Measurements from ENCODE around the gene PACS2.
"Not testable (repeated sequence)": the region's sequence is repeated elsewhere in the genome, so short reads cannot be mapped to it uniquely, and the experiment has no call there.

PACS2 gene

DNA sequence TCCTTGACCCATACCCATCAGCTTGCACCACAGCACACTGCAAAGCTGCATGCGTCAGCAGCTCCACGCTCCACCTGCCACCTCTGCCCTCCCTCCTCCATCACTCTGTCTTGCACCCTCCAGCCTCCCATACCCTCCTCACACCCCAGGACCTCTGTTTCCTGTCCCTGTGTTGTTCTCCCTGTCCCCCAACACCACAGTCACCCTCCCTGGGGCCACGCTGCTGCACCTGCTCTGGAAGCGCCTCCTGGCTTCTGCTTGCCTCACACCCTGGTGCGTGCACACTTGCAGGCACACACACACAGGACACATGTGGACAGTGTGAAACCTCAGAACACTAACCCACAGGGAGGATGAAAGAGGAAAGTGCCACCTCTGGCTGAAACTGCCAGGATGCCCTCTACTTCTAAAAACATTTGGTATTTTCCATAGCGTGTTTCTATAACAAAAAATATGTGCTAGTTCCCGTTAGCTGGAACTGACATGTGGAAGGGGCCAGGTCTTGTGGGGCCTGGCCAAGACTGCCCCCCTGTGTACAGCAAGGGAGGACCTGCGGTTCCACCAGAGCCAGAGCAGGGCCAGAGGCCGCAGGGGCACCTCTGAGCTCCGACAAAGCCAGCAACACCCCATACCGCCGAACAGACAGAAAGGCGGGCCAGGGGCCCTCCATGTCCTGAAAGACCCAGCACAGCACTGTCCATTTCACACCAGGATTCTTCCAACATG lies 23.8 kb upstream of the PACS2 start:
- no peak for DNase-seq

DNA sequence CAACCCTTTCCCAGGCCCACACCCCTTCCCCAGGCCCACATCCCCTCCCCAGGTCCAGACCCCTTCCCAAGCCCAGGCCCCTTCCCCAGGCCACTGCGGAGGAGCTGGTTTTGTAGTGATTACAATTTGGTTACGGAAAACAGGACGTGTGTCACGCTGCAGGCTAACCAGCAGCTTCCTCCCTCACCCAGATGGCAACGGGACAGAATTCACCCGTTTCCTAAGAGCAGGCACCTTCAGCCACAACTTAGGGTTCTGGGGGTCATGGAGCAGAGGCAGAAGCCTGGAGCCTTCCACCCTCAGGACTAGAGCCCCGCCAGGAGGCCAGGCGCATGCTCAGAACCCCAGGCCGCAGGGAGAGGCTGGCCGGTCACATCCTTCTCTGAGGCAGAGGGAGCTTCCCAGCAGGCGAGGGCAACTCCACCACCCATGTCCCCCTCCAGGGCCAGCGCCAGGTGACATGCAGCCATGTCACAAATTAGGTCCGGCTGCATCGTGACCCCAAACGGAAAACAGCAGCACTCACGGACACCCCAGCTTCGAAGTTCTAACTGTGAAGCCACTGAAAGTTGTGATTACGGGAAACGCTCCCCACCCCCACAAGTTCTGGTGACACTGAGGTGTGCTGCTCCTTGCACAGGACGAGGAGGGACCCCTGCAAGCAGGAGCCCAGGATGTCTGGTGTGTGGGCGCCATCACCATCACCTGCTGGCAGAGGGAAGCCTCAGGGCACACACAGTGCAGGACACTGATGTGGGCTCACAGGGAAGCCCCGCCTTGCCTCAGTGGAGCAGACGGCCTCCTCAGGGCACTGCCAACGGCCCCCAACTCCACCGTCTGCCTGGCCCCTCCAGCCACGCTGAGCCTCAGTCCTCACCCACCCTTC lies 21.5 kb upstream of the PACS2 start:
- DNase-seq = peak; percentile 25 to 43

DNA sequence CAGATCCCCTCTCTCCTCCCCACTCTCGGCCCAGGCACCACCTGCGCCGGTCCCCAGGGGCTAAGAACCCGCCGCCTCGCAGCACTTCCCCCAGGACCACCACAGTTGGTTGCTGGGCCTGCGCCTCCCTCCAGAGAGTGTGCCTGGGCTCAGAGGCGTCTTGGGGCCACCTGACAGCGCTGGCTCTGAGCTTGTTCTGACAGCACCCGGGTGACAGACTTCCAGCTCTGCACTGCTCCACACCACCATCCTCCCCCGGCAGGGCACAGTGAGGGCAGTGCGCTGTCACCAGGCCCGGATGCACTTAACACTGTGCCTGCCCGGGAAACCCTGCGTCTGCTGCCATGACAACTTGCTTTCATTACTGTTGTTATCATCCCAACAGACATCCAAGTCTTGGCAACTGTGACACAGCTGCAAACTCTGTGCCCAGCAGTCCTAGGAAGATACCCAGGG lies 20.4 kb upstream of the PACS2 start:
- DNase-seq = peak; percentile 35 to 52

DNA sequence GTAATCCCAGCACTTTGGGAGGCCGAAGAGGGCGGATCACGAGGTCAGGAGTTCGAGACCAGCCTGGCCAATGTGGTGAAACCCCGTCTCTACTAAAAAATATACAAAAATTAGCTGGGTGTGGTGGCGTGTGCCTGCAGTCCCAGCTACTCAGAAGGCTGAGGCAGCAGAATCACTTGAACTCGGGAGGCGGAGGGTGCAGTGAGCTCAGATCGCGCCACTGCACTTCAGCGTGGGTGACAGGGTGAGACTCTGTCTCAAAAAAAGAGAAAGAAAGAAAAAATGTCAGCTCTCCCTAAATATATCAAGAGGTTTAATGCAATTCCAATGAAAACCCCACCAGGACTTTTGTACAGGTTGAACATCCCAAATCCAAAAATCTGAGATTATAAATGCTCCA lies 17.2 kb upstream of the PACS2 start:
- DNase-seq = not testable (repeated sequence)

DNA sequence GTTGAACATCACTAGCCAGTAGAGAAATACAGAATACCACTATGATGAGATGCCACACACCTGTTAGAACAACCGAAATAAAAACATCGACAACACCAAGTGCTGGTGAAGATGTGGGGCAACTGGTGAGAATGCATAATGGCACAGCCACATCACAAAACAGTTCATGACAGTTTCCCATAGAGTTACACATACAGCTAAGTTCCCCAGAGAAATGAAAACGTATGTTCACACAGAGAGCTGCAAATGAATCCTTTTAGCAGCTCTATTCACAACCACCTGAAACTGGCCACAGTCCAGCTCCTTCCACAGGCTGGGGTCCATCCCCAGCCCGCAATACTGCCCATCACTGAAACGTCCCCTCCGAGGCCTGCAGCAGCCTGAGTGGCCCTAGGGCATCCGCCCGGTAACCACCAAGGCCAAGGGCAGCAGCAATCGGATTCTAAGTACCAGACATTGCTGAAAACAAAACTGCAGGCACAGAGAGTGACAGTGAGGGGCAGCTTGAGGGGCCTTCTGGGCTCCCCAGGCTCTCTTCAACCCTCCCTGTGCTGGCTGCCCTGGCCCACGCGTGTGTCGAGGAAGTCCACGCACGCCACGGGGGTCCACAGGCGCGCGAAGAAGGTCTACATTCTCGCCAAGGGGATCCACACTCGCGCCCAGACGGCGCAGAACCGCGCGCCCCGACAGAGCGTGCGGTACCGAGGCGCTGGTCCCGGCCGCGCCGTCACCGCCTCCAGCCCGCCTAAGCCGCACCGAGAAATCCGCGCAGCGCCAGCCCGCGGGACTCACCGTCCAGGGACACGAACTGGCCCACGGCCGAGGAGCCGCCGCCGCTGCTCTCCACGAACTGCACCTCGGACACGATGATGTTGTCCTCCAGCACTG lies 14.7 kb upstream of the PACS2 start:
- DNase-seq = peak; percentile 22 to 29

DNA sequence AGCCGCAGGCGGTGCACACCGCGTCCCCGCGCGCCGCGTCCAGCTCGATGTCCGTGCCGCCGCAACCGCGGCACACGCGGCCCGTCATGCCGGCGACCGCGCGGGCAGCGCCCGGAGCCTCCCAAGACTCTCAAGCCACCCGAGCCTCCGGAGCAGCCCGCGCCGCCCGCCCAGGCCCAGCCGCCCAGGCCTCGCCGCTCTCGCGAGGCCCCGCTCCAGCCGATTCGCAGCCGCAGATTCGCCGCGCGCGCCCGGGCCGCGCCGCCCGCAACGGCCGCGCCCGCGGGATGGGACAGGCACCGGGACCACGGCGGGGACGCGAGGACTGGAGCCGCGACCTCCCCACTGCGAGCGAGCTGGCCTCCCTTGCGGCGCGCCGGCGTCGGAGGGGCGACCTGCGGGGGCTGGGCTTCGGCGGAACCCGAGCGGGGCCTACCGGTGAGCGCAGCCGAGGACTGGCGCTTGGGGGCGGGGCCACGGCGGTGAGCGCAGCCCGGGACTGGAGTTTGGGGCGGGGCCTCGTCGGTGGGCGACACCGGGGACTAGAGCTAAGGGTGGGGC lies 13.9 kb upstream of the PACS2 start, which contains the start of gene BRF1:
Gene BRF1, minus strand, starts transcription at position 460 of the 561 bp plus-strand sequence. Its CDS starts 372 bp downstream, at position 88.
- DNase-seq = peak; percentile 94 to 98

DNA sequence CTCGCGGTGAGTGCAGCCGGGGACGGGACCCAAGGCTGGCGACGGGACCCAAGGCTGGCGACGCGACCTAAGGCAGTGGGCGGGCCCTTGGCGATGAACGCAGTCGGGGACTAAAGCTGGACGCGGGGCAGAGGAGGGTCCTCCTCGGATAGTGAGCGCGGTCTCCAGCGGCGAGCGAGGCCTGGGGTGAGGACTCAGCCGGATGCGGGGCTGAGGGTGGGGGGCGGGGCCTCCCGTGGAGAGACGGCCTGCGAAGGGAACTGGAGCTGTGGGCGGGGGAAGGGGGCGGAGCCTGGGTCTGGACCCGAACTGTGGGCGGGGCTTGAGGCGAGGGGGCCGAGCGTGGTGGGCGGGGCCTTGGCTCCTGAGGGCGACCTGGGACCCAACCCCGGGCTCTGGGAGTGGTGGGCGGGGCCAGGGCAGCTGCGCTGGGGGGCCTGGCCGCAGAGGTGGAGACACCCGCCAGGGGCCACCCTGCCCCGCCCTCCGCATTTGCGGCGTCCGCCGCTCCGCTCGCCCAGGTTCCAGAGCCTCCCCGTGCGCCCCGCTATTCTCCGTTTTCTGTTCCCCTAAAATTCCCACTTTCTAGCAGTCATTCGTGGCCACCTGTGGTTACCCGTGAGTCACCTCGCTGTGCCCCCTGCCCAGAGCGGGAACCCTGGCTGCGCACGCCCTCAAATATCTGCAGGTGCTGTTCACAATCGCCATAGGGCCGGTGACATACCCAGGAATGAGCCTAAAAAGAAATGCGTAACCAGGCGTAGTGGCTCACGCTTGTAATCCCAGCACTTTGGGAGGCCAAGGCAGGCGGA lies 13.2 kb upstream of the PACS2 start:
- peak; percentile 100 for DNase-seq

DNA sequence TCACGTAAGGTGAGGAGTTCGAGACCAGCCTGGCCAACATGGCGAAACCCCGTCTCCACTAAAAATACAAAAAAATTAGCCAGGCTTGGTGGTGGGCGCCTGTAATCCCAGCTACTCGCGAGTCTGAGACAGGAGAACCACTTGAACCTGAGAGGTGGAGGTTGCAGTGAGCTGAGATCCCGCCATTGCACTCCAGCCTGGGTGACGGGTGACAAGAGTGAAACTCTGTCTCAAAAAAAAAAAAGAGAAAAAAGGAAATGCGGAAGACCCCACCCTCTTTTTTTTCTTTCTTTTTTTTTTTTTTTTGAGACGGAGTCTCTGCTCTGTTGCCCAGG lies 12.7 kb upstream of the PACS2 start:
- DNase-seq = not testable (repeated sequence)

DNA sequence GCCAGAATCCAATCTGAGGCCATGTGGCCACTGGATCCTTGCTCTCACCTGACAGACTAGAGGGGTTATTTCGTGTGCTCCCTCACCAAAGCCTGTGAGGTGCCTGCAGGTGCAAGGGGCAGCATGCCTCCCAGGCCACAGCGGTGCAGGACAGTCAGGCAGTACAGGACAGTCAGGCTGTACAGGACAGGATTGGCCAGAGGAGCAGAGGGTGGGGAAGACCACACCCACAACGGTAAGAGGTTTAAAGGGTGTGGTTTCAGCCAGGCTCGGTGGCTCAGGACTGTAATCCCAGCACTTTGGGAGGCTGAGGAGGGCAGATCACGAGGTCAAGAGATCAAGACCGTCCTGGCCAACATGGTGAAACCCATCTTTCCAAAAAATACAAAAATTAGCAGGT lies 10.6 kb upstream of the PACS2 start:
- no peak for DNase-seq

DNA sequence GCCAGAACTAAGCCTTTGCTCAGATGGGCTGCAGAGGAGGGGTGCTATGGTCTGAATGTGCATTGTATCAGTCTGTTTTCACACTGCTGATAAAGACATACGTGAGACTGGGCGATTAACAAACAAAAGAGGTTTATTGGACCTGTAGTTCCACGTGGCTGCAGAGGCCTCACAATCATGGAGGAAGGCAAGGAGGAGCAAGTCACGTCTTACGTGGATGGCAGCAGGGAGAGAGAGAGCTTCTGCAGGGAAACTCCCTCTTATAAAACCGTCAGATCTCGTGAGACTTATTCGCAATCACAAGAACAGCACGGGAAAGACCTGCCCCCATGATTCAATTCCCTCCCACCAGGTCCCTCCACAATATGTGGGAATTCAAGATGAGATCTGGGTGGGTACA lies 10.0 kb upstream of the PACS2 start:
- no peak for DNase-seq

DNA sequence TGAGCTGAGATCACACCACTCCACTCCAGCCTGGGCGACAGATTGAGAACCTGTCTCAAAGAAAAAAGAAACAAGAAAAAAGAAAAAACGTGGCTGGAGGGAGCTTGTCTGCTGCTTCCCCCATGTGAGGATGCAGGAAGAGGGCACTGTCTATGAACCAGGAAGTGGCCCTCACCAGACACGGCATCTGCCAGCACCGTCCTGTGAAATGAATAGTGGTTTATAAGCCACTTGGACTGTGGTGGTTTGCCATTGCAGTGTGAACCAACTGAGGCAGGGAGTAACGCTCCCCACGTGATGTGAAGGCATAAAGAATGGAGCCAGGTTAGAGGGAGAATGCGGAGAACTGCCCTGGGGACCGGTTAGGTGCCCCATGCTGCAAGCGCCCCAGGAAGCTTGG lies 9.2 kb upstream of the PACS2 start:
- no peak for DNase-seq

DNA sequence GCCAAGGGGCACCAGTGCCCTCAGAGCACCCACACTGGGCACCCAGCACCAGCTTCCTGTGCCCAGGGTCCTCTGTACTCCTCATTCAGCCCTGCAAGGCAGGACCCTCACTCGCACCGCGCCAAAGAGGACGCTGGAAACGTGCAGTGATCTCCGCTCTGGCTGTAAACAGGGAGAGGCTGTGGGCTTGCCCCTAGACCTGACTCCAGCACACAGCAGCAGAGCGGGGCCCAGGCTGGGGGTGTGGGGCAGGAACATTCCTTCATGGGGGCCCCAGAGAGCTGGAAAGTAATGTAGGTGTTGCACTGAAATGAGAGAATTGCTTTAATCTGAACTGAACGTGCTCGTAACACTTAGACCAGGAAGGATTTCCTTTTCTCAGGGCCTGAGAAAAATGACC lies 8.8 kb upstream of the PACS2 start:
- DNase-seq = no peak

DNA sequence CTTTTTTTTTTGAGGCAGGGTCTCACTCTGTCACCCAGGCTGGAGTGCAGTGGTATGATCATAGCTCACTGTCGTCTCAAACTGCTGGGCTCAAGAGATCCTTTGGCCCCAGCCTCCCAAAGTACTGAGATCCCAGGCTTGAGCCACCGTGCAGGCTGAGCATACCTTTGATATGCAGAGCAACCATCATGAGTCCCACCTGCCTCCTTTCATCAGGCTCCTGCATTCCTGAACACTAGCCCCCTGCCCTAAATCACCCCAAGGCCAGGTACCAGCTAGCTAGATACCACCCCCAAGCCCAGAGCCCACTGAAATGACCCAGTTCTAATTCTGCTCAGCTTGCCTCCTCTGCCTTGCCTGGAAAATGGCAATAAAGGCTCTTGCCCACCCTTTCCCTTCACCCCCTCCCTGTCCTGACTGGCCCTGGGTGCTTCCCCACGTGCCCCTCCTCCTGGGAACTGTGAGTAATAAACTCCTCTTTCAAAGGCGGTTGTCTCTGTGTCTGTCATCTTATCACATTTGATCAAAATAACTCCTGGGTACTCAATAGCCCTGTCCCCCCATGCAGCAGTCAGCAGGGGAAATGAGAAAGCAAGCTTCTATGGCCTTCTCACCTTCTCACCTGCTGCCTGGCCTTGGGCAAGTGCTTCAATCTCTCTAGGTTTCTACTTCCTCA lies 7.4 kb upstream of the PACS2 start:
- DNase-seq = no peak

DNA sequence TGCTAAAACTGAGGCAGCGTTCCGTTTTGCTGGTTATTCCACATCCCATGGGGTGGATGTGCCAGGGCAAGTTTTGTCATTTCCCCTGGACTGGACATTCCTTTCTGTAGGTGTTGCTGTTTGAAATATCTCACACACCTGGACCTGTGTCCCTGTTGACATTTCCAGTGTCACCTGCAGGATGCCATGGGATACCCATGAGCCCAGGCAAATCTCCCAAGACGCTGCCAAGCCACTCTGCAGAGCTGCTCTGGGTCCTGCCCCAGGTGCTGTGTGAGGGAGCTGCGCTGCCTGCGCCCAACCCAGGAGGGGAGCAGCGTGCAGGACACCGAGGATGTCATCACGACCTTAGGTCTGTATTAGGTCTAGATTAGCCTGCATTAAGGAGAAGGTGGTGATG lies 5.2 kb upstream of the PACS2 start:
- no peak for DNase-seq

DNA sequence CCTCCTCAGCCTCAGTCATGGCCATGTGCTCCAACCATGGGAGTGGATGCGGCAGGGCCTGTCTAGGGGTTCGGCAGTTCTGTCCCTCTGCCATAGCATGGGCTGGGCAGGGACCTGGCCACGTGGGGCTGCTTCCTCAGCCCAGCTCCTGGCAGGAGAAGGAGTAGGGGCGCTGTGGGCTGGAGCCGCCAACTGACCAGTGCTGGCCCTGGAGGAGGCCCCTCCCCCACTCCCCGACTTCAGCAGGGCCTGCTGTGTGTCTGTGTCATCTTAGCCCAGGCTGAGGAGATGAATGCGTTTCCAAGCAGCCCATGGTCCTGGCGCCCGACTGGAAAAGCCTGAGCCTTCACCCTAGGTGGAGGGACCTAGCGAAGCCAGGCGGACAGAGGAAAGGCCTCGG lies 2.7 kb upstream of the PACS2 start:
- no peak for DNase-seq

DNA sequence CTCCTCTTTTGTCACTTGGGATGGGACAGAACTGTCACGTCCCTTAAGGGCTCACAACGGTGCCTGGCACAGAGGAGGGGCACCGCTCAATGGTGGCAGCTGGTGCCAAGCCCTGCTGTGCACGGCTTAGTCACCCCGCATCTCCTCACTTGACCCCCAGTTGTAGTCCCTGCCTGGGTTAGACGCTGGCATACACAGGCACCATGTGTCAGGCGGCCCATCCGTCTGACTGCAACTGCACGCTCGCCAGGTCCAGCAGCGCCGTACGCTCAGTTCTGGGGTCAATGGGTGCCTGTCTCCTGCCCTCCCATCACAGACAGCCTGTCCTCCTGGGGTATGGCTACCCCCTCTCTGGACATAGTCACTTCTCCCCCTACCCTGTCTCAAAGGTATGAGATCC lies 1.6 kb upstream of the PACS2 start:
- DNase-seq = no peak

DNA sequence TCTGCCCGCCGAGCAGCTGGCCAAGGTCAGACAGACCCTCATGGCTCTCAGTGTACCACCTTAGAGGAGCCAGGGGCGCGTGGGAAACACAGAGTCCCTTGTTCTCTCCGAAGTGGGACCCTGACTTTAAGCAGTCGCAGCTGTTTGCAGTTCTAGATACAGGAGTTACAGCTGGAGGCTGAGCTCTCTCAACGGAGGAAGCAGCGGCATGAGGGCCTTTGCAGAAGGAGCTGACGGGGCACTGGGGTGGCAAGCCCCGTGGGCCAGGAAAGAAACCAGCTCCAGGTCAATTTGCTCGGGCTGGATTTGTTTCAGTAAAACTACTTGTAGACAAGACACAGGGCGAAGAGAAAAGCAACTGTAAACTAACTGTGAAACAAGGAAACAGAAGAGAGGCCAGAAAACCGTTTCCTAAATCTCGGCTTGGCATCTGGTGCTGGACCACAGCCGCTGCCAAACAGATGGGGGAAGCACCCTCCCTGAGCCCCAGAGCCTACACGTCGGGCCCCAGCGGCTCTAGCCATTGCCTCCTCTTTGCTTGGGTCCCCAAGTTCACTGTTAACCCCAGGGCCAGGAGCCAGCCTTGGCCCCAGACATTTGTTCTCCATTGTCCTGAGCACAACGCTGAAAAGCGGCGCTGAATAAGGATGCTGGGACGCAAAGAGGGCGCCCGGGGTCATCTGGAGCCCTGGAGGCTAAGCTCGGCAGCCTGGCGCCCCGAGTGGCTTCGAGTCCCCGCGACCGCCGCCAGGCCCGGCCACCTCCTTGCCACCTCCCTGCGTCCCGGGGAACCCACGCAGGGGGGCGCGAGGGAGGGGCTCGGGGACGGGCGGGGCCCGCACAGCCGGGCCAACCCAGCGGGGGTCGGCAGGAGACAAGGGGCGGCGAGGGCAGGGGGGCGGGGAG lies 914 bp upstream of the PACS2 start:
- DNase-seq = no peak

DNA sequence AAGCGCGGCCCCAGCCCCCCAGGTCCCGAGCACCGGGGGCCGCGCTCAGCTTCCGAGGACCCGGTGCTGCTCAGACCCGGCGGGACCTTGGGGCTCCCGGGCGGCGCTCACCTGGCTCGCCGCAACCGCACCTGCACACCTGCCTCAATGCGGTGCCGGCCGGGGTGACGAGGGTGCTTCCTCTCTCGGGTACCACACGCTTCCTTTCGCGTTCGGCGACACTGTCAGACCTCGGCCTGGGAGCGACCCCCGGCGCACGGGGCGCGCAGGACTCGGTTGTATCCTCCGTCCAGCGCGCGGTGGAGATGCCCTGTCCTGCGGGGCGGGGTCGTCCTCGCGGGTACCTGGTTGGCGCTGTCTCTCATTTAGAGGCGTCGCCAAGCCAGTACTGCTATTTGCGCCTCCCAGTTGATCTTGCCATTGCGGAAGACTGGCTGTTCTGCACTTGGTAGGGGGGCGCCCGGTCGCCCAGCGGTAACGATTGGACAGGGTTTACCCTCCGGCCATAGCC lies 718 bp downstream of the PACS2 start:
- no peak for DNase-seq

DNA sequence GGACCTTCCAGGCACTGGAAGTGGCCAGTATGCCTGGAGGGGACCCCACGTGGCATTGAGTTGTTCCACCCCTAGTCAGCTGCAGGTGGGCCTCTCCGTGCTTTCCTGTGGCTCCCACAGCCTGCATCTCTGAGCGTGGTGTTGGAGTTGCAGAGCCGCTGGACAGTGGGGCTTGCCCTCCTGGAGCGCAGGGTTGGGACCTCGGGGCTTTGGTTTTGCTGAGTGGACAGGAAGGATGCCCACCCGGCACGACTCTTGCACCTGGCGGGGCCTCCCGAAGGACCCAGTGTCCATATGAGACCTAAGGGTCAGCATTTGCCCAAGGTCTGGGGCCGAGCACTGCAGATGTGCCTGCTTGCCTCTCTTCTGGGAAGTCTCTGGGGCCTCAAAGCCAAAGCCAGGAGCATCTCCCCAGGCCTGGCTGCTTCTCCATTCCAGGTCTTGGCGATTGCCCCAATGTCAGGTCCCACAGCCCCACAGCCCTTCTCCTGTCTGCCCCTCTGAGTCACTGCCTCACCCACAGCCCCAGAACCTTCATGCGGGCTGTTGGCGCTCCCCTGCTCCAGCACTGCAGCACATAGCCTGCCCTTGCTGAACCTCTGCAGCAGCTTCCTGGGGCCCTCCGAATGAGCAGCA lies 1.5 kb downstream of the PACS2 start:
- DNase-seq = no peak

DNA sequence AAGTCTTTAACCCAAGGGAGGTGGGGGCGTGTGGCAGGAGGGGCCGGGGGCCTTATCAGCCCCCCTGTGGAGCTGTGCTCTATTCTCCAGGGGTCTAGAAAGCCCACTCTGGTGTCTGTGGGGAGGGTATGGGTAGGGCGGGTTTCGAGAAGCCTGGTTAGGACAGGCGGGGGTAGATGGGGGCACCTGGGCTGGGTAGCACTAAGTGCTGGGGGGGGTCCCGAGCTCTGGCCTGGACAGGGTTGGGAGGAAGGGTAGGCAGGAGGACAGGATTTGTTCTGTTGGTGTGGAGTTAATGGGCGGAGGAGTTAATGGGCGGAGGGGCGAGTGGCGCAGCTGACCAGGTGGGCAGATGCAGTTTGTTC lies 2.0 kb downstream of the PACS2 start:
- DNase-seq = no peak

All from stimulated activated CD4-positive, alpha-beta T cell treated with anti-CD3 and anti-CD28 coated beads, Interleukin-2, amount 100 ng/mL, for 48 hours (primary cell).